Adrenal gland (tissue), 5 donors: Measurements from ENCODE around the gene LRRK2.

Source experiments
- POLR2A ChIP-seq, 2 donors: fragments of 450-650 bp; IDR thresholded peaks; one replicate each; pipeline ENCODE4 v1.6.1; 2017; ENCODE audit warnings: antibody characterized with exemption in 2 of 2, mild to moderate bottlenecking in 2 of 2, moderate library complexity in 1 of 2
- TF ChIP-seq, protein P1 (sequence below), 6 experiments: fragments of 450-650 bp in 4 of 6; fragments of 200-600 bp in 2 of 6; sonication (generic) in 1 of 6; IDR thresholded peaks; 1 replicate in 5 of 6; 2 replicates in 1 of 6; pipeline versions ENCODE4 v1.5.1 to v1.8.0; 2016 to 2021; ENCODE audit warnings: antibody characterized with exemption in 6 of 6, mild to moderate bottlenecking in 2 of 6, moderate library complexity in 1 of 6
- donor health status: DM: no; HTN: no; CAD: no.

DNA sequence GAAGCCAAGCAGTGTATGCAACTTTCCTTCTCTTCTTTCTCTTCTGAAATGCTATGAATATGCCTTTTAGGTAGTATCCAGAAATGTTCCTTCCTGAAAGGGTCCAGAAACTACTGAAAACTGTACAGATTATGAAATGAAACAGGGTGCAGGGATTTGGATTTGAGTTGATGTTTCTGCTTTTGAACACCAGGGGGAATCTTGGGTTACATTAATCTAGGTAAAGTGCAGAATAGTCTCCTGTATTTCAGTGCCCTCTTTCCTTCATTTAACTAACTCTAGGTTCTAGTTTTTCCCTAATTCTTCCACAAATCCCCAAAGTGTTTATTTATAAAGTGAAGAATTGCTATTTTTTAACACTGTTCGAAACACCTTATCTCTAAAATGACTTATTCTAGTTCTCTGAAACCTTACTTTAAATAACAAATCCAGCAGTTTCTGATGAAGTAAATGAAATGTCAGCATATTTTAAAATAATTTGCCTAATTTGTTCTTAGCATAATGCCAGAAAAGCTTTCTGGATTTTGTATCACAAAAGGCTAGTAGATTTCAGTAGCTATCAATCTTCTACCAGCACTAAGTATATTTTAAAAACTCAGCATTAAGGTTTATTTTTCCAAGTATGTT lies 111.9 kb downstream of the LRRK2 start:
- TF ChIP-seq POLR2A (IDR thresholded peaks at IDR 0.05): no peak
- TF ChIP-seq, protein P1, sequence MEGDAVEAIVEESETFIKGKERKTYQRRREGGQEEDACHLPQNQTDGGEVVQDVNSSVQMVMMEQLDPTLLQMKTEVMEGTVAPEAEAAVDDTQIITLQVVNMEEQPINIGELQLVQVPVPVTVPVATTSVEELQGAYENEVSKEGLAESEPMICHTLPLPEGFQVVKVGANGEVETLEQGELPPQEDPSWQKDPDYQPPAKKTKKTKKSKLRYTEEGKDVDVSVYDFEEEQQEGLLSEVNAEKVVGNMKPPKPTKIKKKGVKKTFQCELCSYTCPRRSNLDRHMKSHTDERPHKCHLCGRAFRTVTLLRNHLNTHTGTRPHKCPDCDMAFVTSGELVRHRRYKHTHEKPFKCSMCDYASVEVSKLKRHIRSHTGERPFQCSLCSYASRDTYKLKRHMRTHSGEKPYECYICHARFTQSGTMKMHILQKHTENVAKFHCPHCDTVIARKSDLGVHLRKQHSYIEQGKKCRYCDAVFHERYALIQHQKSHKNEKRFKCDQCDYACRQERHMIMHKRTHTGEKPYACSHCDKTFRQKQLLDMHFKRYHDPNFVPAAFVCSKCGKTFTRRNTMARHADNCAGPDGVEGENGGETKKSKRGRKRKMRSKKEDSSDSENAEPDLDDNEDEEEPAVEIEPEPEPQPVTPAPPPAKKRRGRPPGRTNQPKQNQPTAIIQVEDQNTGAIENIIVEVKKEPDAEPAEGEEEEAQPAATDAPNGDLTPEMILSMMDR (IDR thresholded peaks at IDR 0.05): peak in 5 of 6 experiments; percentile 29 to 50 (median 39)
